Neural crest cell (in vitro differentiated cells): Measurements from ENCODE around the gene CSNK1D. TPM values are rescaled to one million over a fixed set of nuclear protein-coding genes. Genes with fewer than 3 reads are reported as not detected.

Experiments
- DNase-seq: peaks from one replicate; pipeline ENCODE4 v3.0.0; 2021; ENCODE audit warnings: low read depth, mixed read lengths, low spot score
- H3K27ac Mint-ChIP-seq: one replicate; pipeline ENCODE4 v1.8.0; 2021; ENCODE audit warnings: mild to moderate bottlenecking, mixed read lengths; ENCODE audit not compliant: unreplicated experiment
- H3K27me3 Mint-ChIP-seq: 2 replicates; pipeline ENCODE4 v1.8.0; 2021; ENCODE audit warnings: low read depth, mild to moderate bottlenecking, mixed read lengths
- H3K36me3 Mint-ChIP-seq: 2 replicates; pipeline ENCODE4 v1.8.0; 2021; ENCODE audit warnings: low read depth, mild to moderate bottlenecking, mixed read lengths
- H3K4me1 Mint-ChIP-seq: 2 replicates; pipeline ENCODE4 v1.8.0; 2021; ENCODE audit warnings: mixed read lengths
- H3K4me3 Mint-ChIP-seq: one replicate; pipeline ENCODE4 v1.8.0; 2021; ENCODE audit warnings: mild to moderate bottlenecking, mixed read lengths
- H3K9me3 Mint-ChIP-seq: 2 replicates; pipeline ENCODE4 v1.8.0; 2021; ENCODE audit warnings: mixed read lengths
- total RNA-seq: library from RNA; stranded (reverse); gene quantifications from 2 replicates; pipeline ENCODE4 v1.2.1, GENCODE V29; 2021
- TF ChIP-seq, protein P1 (sequence below): fragments of 200-600 bp; sonication (generic); conservative IDR thresholded peaks from 2 replicates; pipeline ENCODE4 v1.5.0; 2021; ENCODE audit warnings: antibody characterized with exemption, mild to moderate bottlenecking

Gene CSNK1D
- total RNA-seq, 1 donor from 2014 or later = 165 TPM

GRCh38 chr17:82320140-82320840 lies 46.8 kb upstream of the CSNK1D start:
- Mint-ChIP-seq H3K4me3 (no peak overlapping the region), H3K9me3 (no peaks in the 10 kb centered on the region), H3K27me3 (peaks cover 7% of the 10 kb centered on the region), H3K27ac (no peak overlapping the region), H3K4me1 (peaks cover 7% of the 10 kb centered on the region), H3K36me3 (no peaks in the 10 kb centered on the region)
- TF ChIP-seq, protein P1, sequence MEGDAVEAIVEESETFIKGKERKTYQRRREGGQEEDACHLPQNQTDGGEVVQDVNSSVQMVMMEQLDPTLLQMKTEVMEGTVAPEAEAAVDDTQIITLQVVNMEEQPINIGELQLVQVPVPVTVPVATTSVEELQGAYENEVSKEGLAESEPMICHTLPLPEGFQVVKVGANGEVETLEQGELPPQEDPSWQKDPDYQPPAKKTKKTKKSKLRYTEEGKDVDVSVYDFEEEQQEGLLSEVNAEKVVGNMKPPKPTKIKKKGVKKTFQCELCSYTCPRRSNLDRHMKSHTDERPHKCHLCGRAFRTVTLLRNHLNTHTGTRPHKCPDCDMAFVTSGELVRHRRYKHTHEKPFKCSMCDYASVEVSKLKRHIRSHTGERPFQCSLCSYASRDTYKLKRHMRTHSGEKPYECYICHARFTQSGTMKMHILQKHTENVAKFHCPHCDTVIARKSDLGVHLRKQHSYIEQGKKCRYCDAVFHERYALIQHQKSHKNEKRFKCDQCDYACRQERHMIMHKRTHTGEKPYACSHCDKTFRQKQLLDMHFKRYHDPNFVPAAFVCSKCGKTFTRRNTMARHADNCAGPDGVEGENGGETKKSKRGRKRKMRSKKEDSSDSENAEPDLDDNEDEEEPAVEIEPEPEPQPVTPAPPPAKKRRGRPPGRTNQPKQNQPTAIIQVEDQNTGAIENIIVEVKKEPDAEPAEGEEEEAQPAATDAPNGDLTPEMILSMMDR = no peak
- no peak for DNase-seq

DNA sequence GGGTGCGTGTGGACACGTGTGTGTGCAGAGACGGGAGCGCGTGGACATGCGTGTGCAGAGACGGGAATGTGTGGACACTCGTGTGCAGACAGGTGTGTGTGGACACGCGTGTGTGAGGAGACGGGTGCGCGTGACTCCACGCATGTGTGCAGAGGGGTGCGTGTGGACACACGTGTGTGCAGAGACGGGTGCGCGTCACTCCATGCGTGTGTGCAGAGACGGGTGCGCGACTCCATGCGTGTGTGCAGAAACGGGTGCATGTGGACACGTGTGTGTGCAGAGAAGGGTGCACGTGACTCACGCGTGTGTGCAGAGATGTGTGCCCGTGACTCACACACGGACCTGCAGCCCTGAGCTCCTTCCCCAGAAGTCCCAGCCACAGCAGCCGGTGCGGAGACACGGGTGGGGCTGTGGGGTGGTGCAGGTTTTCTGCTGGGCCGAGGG lies 46.1 kb upstream of the CSNK1D start:
- Mint-ChIP-seq H3K4me1 (peaks cover 7% of the 10 kb centered on the region), H3K27ac (no peak overlapping the region), H3K27me3 (peaks cover 7% of the 10 kb centered on the region), H3K36me3 (no peaks in the 10 kb centered on the region), H3K9me3 (no peaks in the 10 kb centered on the region), H3K4me3 (no peak overlapping the region)
- TF ChIP-seq, protein P1 = no peak
- no peak for DNase-seq

- TF ChIP-seq, protein P1 = no peak
- H3K9me3 Mint-ChIP-seq = no peaks in the 10 kb centered on the region
- H3K4me3 Mint-ChIP-seq = no peak overlapping the region
- DNase-seq = no peak
- no peak overlapping the region for H3K27ac Mint-ChIP-seq
- H3K36me3 Mint-ChIP-seq = no peaks in the 10 kb centered on the region
- peaks cover 7% of the 10 kb centered on the region for H3K27me3 Mint-ChIP-seq
- peaks cover 7% of the 10 kb centered on the region for H3K4me1 Mint-ChIP-seq
Measured at GRCh38 chr17:82318772-82319606, 45.5 kb upstream of the CSNK1D start.

GRCh38 chr17:82318169-82318498 lies 44.6 kb upstream of the CSNK1D start:
- DNase-seq = no peak
- Mint-ChIP-seq H3K27ac (no peak overlapping the region), H3K4me3 (no peak overlapping the region), H3K27me3 (peaks cover 7% of the 10 kb centered on the region), H3K36me3 (no peaks in the 10 kb centered on the region), H3K4me1 (peaks cover 7% of the 10 kb centered on the region), H3K9me3 (no peaks in the 10 kb centered on the region)
- TF ChIP-seq, protein P1 = no peak

DNA sequence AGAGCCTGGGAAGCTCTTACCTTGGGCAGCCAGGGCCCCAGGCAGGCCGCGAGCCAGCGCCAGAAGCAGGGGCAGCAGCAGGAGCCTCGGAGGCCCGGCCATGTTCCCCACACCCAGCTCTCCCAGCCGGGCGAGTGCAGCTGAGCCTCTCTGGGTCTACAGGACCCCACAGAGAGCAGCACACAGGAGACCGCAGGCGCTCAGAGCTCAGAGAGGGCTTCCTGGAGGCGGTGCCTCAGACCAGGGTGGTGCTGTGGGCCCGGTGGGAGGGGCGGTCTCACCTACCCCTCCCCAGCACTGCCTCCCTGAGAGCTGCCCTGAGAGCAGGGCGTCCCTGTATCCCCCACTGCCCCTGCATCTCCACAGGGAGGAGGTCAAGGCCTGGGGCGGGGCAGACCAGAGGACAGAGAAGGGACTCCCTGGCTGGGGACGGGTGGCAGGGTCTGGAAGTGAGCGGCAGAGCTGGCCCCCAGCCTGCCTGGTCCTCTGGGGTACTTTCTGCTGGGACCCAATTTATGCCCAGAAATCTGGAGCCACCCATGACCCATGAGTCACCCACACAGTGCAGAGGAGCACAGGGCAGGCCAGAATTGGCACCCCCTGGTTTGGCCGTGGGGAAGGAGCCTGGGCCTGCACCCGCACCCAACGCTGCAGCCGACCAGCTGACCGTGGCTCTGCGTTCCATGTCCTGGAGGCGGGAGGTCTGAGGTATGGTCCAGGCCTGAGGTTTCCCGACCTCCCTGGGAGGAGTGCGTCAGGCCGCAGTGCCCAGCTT lies 44.1 kb upstream of the CSNK1D start, which contains the start of gene CD7:
Gene CD7, minus strand, starts transcription at position 215 of the 775 bp plus-strand sequence. Its CDS starts 113 bp downstream, at position 102.
- no peak for DNase-seq

More for the DNA sequence above, 44.1 kb upstream of the CSNK1D start, which contains the start of gene CD7:
- no peaks in the 10 kb centered on the region for H3K9me3 Mint-ChIP-seq
- no peak within 1 kb of the TSS for H3K4me3 Mint-ChIP-seq
- TF ChIP-seq, protein P1 = no peak
- peaks cover 7% of the 10 kb centered on the region for H3K27me3 Mint-ChIP-seq
- H3K4me1 Mint-ChIP-seq = peaks cover 7% of the 10 kb centered on the region
- H3K27ac Mint-ChIP-seq = no peak within 1 kb of the TSS
- no peaks in the 10 kb centered on the region for H3K36me3 Mint-ChIP-seq
